ENCODE results near the gene NCS1.

NCS1 gene

GRCh38 chr9:130147910-130148309, 24.3 kb upstream of the NCS1 start:
- no peak for DNase-seq

DNA sequence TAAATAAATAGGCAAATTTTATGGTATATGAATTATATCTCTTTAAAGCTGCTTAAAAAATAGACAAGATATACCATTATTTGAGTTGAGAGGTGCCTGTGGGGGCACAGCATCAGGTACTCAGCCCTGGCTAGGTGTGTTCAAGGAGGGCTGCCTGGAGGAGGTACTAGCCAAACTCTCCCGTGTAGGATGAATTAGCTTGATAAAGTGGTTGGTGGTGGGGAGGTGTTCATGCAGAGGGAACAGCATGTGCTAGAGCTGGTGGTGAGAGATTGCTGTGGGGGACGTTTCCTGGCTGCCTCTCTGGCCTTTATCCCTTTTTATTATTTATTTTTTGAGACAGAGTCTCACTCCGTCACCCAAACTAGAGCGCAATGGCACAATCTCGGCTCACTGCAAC, 23.2 kb upstream of the NCS1 start:
- DNase-seq = no peak

GRCh38 chr9:130149654-130150286, 22.4 kb upstream of the NCS1 start:
- no peak for DNase-seq

GRCh38 chr9:130150779-130151382, 21.3 kb upstream of the NCS1 start:
- DNase-seq = no peak

DNA sequence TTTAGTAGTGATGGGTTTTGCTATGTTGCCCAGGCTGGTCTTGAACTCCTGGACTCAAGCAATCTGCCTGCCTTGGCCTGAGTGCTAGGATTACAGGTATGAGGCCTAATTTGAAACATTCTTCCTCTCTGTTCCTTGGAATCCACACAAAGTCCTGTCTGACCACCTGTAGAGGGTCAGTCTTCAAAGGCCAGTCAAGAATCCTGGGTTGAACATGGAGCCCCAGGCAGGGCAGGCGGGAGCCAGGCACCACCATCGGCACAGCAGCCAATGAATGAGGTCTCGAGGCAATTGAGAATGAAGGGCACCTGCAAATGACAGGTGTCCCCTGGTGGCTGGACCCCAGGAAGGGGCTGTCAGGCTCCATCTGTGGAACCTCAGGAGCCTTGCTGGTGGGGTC, 17.4 kb upstream of the NCS1 start:
- DNase-seq = no peak

GRCh38 chr9:130155647-130156046, 16.6 kb upstream of the NCS1 start:
- DNase-seq = no peak

DNA sequence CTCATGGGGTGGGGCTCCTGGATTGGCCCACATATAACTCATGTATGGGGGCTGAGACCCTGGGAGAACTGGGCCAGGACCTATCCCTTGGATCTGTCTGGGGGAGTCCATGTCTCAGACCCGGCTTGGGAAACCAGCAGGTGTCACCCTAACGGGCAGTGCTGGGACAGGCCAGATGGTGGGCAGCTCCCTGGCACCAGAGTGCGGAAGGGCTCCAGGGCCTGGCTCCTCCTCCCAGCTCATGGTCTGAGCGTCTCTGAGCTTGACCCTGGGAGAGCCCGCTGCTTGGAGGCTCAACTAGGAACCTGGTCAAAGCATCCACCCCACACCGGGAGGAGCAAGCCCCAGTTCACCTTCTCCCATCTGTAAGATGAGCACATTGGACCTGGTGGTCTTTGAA, 15.5 kb upstream of the NCS1 start:
- no peak for DNase-seq

- no peak for DNase-seq
Measured at GRCh38 chr9:130157079-130157478, 15.1 kb upstream of the NCS1 start.

DNA sequence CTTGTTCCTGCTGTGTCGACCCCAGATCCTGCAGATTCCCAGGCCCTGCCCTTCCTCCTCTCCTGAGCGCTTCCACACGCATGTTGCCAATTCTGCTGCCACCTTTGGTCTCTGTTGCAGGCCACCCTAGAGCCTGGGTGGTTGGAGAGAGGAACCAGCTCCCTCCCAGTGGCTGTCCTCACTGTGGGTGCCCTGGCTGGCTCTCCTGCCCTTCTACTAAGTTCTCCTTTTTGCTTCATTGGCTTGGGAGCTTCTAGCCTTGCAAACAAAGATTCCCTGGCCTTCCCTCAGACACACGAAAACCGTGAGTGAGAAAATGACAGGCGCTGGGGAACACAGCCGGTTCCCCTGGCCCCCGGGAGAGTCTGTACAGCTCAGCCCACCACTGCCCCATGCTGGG, 14.2 kb upstream of the NCS1 start:
- DNase-seq = no peak

DNA sequence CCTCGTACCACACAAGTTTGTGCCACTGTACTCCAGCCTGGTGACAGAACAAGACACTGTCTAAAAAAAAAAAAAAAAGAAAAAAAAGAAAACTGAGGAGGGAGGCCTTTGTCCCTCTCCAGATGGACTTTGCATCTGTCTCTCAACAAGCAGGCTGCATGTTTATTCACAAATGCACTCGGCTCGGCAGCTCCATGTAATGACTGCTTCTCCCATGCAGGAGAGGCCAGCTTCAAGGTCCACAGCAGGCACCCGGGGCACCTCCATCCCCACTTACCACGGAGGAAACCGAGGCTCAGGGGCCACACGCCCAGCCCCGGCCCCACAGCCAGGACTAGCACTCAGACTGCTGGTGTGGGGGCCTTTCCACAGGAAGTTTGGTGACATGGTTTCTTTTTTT, 13.1 kb upstream of the NCS1 start:
- no peak for DNase-seq

DNA sequence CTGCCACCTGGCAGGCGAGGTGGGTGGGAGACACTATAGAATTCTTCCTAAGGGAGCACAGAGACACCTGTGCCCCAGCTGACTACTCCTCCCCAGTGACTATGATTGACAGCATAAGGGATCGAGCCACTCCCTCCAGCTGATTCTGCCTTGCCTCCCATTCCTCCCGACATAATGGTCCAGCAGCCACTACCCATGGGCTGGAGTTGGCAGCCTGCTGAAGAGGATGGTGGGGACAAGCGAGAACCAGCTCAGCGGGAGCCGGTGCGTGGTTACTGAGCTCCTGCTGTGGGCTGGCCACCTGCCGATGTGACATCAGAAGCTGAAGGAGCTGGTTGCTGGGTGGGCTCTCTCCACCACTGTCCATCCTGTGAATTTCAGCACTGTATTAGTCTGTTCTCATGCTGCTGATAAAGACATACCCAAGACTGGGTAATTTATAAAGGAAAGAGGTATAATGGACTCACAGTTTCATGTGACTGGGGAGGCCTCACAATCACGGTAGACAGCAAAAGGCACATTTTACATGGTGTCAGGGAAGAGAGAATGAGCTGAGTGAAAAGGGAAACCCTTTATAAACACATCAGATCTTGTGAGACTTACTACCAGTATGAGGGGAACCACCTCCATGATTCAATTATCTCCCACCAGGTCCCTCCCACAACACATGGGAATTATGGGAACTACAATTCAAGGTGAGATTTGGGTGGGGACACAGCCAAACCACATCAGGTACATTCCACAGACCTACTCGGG, 12.1 kb upstream of the NCS1 start:
- no peak for DNase-seq

DNA sequence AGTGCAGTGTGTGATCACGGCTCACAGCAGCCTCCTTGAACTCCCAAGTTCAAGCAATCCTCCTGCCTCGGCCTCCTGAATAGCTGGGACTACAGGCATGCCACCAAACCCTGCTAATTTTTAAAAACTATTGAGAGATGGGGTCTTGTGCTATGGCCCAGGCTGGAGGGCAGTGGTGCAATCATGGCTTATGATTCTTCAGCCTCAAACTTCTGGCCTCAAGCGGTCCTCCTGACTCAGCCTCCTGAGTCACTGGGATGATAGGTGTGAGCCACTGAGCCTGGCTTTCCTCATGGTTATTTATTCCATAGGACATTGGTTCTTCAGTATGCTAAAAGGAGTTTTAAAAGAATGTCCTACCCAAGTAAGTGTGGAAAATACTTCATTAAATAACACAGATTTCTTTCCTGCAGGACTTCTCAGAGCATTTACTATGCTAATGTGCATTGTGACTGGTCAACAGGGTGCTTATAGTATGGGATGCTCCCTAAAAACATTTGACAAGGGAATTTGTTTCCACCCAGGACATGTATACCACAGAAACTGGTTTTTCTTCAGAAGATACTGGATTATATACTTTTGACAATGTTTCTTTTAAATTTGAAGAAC, 11.2 kb upstream of the NCS1 start:
- DNase-seq = no peak

DNA sequence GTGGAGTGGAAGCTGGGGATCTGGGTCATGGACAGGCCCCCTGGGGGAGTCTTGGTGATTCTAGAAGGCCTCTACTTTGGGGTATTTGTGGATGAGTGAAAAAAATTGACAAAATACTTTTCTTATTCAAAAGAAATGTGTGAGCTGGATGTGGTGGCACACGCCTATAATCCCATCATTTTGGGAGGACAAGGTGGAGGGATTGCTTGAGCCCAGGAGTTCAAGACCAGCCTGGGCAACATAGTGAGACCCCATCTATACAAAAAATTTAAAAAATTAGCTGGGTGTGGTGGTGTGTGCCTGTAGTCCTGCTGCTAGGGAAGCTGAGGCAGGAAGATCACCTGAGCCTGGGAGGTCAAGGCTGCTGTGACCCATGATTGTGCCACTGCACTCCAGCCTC, 6.6 kb upstream of the NCS1 start:
- no peak for DNase-seq

- DNase-seq = no peak
Measured at GRCh38 chr9:130166399-130166798, 5.8 kb upstream of the NCS1 start.

GRCh38 chr9:130167927-130168326, 4.3 kb upstream of the NCS1 start:
- DNase-seq = no peak

GRCh38 chr9:130171226-130172148, 717 bp upstream of the NCS1 start:
- DNase-seq = no peak

GRCh38 chr9:130172858-130173665, 858 bp downstream of the NCS1 start:
- peak; percentile 55 to 59 for DNase-seq

- DNase-seq = no peak
Measured at GRCh38 chr9:130173666-130173983, 1.4 kb downstream of the NCS1 start.

GRCh38 chr9:130174025-130174424, 1.8 kb downstream of the NCS1 start:
- no peak for DNase-seq

GRCh38 chr9:130174920-130175321, 2.7 kb downstream of the NCS1 start:
- no peak for DNase-seq

- DNase-seq = no peak
Measured at GRCh38 chr9:130175355-130175754, 3.2 kb downstream of the NCS1 start.

GRCh38 chr9:130176760-130177159, 4.6 kb downstream of the NCS1 start:
- DNase-seq = no peak

Measured in activated T-cell treated with anti-CD3 and anti-CD28 coated beads, Interleukin-2, amount 50 U/mL, for 48 hours (primary cell).